HG02798 (cell line): ENCODE results near the gene LIMK1.
"Not testable (repeated sequence)": the region's sequence is repeated elsewhere in the genome, so short reads cannot be mapped to it uniquely, and the experiment has no call there.

Experiments
- ATAC-seq: cut with Tn5 transposase; IDR thresholded peaks from one replicate; pipeline ENCODE4 v1.9.1; 2021; ENCODE audit warnings: mild to moderate bottlenecking; ENCODE audit not compliant: unreplicated experiment, poor library complexity

The LIMK1 gene

DNA sequence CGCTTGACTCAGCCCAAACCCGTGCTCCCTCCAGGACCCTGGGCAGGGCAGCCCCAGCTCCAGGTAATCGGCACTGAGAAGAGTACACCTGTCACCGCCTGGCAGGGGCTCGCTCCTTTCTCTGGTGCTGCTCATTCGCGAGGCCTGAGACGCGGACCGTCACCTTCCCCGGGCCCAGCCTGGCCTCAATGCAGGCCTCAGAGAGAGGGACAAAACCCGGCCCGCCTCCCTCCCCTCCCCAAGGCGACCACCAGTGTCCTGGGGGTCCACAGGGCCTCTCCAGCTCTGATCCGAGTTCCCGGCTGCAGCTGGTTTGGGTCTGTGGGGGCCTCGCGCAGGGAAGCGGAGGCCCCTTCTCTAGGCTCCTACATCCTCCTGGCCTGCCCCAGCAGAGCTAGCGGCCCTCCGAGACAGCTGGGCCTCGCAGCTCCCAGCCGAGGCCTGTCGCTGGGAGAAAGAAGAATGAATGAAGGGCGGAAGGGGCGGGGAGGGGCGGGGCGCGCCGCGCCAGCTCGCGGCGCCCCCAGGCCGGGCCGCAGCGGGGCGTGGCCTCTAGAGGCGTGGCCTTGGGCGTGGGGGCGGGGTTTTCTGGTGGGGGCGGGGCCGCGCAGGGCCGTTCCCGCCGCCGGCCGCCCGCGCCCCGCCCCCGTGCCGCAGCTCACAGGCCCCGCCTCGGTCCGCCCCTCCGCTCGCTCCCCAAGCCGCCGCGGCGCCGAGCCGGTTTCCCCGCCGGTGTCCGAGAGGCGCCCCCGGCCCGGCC lies at the start of gene LIMK1:
LIMK1 (plus strand) TSS at position 688 of the 760 bp plus-strand sequence. CDS start 187 bp downstream, outside the sequence.
- ATAC-seq, result peak; percentile 83

DNA sequence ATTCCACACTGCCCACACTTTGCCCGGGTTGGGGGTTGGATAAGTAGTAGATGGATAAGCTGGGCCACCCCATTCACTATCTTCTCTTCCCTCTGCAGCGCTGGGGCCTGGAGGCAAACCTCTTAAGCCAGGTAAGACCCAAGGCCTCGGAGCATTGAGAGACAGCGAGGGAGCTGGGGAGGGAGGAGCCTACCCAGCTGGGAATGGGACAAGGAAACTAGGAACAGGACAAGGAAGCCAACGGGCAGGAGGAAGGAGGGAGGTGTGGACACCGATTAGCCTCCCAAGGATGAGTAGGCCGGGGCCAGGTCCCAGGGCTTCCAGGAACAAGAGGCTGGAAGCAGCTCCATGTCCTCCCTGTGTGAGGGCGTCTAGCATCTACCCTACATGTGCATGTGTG lies 46.0 kb upstream of the LIMK1 start:
- no peak for ATAC-seq

DNA sequence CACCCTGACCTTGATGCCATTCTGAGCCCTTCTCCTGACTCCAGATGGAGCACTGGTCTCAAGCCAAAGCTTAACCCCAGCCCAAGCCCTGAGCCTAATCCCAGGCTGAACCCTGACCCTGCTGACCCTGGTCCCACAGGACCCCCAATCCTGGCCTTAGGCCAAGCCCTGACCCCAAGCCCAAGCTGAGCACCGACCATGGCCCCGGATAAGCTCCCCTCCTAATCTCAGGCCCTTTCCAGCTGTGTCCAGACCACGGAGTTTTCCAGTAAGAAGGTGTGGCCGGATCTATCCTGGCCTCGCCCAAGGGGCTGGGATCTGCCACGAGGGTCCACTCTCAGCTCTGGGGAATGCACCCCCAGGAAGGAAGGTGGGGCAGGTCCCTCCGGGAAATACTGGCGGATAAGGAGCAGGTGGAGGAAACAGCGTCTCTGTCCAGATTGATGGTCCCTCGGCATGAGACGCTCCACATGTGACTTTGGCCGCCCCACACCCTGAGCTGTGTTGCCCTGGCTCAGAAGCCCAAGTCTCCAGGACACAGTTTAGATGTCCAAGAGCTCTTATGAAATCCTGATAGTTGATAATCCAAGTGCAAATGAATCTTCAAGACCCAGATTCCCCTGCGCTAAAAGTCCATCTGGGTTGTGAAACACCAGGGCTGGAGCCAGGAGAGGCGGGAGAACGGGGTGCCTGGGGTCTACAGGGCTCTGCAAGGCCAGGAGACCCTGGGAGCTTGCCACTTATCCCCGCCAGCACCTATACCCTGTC lies 45.2 kb upstream of the LIMK1 start:
- ATAC-seq, result no peak

DNA sequence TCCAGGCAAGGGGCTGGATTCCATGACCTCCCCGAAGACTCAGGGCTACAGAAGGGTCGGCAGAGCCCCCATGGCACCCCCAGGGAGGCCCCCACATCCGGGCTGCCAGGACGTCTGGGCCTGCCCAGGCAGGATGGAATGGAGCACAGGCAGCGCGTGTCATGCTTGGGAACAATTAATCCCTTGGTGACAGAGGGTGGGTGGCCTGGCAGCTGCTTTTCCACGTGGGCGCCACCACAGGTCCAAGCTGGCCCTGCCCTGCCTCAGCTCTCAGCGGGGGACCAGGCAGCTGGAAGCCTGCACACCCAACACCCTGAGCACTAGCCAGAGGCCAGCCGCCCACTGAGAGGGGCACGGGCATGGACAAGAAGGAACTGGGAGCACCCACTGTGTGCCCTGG lies 44.3 kb upstream of the LIMK1 start:
- no peak for ATAC-seq

DNA sequence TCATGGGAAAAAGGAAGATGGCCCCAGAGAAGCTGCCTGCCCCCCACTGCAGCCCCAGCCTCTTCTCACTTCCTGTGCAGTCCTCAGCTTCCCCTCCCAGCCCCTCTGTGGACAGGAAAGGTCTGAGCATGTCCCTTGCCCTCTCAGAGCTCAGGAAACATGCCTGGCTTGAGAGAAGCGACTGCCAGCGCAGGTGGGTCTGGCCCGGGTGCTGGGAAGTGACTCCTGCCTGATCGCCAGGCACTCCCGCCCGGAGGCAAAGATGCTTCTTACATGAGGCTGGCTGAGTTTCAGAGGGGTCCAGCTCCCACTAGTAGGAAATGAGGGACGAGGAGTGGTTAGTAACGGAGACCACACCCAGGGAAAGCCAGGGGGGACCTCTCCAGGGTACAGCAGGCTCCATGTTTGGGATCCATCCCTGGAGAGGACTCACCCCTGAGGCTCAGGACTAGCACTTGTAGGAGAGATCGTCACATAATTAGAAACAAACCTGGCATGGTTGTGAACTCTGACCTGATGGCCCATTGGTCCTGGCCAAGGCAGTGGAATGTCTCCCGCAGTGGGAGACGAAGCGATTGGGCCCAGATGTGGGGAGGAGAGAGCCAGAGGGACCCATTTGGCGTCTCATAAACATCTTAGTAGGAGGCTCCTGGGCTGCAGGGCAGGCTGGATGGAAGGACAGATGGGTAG lies 43.4 kb upstream of the LIMK1 start:
- ATAC-seq, result no peak

DNA sequence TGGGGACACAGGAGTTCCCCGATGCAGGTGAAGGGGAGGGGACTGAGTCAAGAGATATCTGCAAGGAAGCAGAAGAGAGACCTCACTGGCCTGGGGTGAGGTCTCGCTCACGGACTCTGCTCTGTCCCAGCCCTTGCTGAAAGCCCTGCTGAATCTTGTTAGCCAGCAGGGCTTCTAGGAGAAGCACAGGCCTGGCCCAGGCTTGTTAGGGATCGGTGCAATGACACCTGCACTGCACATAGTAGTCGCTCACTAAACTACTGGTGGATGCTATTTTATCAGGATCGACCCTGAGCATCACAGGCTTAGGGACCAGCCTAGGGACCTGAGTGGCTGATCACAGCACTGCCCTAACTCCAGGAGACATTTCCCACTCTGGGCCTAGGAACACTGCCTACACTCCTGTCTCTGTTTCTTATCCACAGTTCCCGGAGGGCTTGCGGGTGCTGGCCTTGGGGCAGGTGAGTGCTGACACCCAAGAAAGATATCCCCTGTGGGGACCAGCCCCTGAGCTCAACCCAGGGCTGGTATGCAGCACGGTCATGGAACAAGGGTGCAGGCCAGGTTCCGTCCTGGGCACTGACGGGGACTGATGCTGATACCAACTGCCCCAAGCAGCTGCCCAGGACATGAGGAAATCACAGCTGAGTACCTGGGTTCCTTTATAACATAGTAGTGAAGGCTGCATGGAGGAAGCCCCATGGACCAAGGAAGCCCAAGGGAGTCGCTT lies 42.6 kb upstream of the LIMK1 start:
- ATAC-seq, result no peak

DNA sequence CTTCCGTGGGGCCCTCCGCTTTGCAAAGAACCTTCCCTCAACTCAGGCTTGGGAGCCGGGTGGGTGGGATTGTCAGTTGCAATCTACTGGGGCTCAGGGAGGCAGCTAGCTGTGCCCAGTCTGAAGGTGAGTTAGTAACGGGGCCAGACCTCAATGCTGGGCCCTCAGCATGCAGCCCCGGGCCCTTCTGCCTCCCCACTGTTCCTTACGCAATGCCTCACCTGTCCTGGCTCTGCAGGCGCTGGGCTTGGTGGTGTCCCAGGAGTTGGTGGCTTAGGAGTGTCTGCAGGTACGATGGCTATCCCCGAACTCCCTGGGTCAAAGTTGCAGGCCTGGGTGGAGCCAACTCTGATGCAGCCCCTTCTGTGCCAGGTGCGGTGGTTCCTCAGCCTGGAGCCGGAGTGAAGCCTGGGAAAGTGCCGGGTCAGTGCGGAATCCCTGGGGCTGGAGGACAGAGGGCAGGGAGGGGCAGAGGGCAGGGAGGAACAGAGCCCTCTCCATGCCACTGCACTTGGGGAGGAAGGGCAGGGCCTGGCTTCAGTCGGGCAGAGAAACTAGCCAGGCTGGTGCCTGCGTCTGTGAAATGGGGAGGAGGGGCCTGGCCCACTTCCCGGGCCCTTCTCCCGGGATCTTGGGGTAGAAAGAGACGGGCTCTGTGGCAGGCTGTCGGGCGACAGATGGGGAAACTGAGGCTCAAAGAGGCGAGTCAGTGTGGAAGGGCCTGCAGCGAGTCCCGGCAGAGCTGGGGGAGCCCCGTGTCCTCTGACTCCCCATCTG lies 40.7 kb upstream of the LIMK1 start:
- no peak for ATAC-seq

DNA sequence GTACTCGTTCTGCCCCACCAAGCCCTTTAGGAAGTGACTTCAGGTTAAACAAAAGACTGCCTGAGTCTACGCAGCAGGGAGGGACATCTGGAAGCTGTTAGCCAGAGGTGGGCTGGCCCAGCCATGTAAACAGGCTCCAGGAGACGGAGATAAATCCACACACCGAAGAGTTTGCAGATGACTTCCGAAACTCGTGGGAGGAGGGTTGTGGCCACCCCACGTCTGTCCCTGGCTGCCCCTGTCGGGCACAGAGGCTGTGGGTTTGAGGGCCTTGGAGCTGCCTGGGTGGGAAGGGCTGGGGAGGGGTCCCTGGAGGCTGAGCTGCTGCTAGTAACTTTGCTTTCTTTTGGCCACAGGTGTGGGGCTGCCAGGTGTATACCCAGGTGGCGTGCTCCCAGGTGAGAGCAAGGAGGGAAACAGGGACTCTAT lies 40.1 kb upstream of the LIMK1 start:
- no peak for ATAC-seq

DNA sequence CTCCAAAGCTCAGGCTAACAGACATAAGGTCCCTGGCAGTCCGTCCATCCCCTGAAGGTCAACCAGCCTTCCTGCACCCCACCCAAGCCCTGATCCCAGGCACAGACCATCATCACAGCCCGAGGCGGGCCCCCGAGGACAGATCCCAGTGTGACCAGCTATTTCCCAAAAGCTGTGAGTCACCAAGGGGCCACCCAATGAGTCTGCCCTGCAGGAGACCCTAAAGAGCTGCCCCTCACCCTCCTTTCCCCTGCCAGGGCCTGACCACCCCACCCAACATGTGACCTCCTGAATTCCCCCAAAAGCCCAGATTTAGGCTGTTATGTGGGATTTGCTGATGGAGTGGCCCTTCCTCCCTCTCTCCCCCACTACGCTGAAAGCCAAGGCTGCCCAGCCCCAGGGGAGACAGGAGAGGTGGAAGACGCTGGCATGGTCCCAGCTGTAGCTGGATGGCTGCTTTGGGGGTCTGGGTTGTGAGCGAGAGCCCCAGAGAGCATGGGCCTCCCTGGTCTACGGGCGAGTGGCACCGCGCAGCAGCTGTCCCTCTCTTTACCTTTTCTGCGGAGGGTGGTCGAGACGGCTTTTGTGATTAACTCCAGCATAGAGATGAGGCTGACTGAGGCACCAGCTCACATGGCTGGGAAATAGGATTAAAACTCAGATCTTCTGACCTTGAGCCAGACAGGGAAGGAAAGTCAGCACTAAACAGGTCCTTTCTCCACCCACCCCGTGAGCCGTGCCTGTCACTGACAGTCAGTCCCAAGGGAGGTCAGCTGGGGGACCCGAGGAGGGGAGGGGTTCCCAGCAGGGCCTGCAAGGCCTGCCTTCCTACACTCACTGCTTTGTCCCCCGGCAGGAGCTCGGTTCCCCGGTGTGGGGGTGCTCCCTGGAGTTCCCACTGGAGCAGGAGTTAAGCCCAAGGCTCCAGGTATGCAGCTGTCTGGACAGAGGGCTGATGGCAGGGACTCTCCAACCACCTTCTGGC lies 38.9 kb upstream of the LIMK1 start:
- no peak for ATAC-seq

DNA sequence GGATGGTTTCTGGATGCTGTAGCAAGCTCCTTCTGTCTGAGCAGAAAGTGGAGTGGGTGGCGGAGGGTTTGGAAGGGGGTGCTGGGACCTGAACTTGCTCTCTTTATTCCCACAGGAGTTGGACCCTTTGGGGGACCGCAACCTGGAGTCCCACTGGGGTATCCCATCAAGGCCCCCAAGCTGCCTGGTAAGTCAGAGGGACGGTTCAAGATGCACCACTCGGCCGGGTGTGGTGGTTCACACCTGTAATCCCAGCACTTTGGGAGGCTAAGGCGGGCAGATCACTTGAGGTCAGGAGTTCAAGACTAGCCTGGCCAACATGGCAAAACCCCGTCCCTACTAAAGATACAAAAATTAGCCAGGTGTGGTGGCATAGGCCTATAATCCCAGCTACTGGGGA lies 37.0 kb upstream of the LIMK1 start:
- not testable (repeated sequence) for ATAC-seq

DNA sequence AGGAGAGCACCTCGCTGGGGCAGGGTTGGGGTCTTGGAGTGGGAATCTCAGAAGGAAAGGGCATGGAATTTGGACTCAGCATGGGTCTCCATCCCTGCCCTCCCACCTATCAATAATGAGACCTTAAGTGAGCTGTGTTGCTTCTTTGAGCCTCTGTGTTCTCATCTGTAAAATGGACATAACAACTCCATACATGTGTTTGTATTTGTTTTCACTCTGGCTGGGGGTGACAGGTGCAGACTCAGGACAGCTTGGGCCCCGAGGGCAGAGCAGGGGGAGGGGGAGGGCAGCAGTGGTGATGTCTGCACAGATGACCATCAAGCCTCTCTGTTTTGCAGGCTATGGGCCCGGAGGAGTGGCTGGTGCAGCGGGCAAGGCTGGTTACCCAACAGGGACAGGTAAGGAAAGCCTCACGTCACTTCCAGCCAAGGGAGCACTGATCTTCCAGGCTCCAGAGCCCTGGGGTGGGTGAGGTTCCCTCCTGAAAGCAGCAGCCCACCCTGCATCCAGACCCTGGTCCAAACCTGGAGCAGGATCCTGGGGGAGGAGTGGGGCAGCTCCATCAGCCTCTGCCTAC lies 35.7 kb upstream of the LIMK1 start:
- ATAC-seq, result no peak

DNA sequence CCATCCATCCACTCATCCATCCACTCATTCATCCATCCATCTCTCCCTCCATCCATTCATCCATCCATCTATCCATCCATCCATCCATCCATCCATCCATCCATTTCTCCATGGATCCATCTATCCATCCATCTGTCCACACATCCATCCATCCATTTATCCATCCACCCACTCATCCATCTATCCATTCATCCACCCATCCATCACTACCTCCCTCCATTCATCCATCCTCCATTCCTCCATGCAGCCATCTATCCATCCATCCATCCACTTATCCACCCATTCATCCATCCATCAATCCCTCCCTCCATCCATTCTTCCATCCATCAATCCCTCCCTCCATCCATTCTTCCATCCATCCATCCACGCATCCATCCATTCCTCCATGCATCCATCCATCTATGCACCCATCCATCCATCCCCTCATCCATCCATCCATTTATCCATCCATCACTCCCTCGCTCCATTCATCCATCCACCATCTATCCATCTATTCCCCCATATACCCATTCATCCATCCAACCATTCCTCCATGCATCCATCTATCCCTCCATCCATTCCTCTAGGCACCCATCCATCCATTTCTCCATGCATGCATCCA lies 34.5 kb upstream of the LIMK1 start:
- ATAC-seq, result no peak

DNA sequence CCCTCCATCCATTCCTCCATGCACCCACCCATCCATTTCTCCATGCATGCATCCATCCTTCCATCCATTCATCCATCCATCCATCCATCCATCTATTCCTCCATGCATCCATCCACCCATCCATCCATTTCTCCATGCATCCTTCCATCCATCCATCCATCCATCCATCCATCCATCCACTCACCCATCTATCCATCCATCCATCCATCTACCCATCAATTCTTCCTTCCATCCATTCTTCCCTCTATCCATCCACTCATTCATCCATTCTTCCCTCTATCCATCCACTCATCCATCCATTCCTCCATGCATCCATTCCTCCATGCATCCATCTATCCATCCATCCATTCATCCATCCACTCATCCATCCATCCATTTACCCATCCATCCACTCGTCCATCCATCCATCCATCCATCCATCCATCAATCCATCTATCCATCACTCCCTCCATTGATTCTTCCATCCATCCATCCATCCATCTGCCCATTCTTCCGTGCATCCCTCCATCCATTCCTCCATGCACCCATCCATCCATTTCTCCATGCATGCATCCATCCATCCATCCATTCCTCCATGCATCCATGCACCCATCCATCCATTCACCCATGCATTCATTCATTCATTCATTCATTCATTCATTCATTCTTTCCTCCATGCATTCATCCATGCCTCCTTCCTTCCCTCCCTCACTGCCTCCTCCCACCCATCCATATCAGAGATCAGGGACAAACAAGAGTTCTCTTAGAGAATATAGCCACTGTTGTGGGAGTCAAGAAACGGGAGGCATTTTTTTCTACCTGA lies 33.4 kb upstream of the LIMK1 start:
- no peak for ATAC-seq

DNA sequence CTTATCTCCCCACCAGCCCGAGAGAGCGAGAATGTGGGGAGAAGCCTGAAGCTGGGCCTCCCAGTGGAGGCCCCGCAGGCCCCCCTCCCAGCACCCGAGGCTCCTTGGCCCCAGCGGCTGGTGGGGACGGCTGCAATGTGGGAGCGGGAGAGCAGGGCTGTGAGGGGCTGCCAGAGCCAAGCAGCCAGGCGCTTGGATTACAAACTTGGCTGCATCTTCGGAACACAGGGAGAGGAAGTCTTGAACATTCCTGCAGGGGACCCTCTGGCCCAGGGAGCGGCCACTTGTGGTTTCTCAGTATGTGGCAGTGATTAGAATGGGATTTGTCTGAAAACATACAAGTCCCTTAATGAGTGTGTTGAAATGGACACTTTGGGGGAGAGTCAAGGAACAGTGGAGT lies 32.4 kb upstream of the LIMK1 start:
- no peak for ATAC-seq

DNA sequence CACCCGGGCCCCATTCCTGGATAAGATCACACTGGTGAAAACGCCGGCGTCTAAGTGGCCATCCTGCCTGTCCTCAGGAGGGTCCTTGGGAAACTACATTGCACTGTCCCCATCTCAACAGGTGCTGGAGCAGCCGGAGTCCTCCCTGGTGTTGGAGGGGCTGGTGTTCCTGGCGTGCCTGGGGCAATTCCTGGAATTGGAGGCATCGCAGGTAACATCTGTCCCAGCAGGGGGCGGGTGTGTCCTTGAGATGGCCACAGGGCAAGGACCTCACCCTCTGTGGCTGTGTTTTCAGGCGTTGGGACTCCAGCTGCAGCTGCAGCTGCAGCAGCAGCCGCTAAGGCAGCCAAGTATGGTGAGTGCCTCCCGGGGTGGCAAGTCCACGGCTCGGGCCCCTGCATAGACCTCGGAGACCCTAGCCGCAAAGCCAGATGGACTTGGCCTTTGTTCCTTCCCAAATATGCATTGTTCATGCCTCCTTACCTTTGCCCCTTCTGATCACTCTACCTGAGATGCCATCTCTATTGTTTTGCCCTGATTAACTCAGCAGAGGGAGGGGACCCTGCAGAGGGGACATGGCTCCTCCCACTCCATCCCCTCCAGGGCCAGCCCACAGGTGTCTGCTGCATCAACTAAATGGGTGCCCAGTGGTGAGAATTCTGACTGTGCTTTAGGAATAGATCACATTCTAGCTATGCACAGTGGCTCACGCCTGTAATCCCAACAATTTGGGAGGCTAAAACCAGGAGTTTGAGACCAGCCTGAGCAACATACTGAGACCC lies 31.8 kb upstream of the LIMK1 start:
- no peak for ATAC-seq

DNA sequence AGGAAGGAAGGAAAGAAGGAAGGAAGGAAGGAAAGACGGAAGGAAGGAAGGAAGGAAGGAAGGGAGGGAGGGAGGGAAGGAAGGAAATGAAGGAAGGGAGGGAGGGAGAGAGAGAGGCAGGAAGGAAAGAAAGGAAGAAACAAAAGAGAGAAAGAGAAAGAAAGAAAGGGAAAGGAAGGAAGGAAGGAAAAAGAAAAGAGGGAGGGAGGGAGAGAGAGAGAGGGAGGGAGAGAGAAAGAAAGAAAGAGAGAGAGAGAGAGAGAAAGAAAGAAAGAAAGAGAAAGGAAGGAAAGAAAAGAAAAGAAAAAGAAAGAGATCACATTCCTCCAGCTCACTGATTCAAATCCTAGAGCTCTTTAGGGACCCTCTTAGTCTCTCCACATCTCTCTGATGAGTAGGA lies 31.0 kb upstream of the LIMK1 start:
- no peak for ATAC-seq
